RPMI7951 (cell line): ENCODE measurements around the gene ASCC3. TPM values are rescaled to one million over a fixed set of nuclear protein-coding genes. Genes with fewer than 3 reads are reported as not detected.
"Not testable (repeated sequence)": the region's sequence is repeated elsewhere in the genome, so short reads cannot be mapped to it uniquely, and the experiment has no call there.

Experiments used
- DNase-seq: peaks from one replicate; pipeline ENCODE4 v3.0.0-alpha.2; 2012; ENCODE audit warnings: low read depth
- total RNA-seq: library from RNA; depleted of rRNA; stranded (reverse); fragments of >200 nt; shearing (Covaris generic); gene quantifications from 2 replicates; pipeline ENCODE4 v1.2.3, GENCODE V29; 2014

Gene ASCC3
- total RNA-seq, 1 experiment from 2014 or later, result 40.7 TPM

GRCh38 chr6:100665041-100665380 is 216.1 kb downstream of the ASCC3 start:
- no peak for DNase-seq

- peak; percentile 27 for DNase-seq
Measured at GRCh38 chr6:100664274-100665040, 216.7 kb downstream of the ASCC3 start.

- peak; percentile 70 for DNase-seq
Measured at GRCh38 chr6:100663219-100663863, 217.8 kb downstream of the ASCC3 start.

GRCh38 chr6:100662264-100662663 is 218.9 kb downstream of the ASCC3 start:
- DNase-seq, result no peak

GRCh38 chr6:100658486-100658885 is 222.6 kb downstream of the ASCC3 start:
- no peak for DNase-seq

- DNase-seq, result peak; percentile 19
Measured at GRCh38 chr6:100657678-100658330, 223.3 kb downstream of the ASCC3 start.

- not testable (repeated sequence) for DNase-seq
Measured at GRCh38 chr6:100641147-100641546, 240.0 kb downstream of the ASCC3 start.

- peak; percentile 88 for DNase-seq
Measured at GRCh38 chr6:100633096-100633777, 247.9 kb downstream of the ASCC3 start.

- no peak for DNase-seq
Measured at GRCh38 chr6:100630536-100630935, 250.6 kb downstream of the ASCC3 start.

- DNase-seq, result no peak
Measured at GRCh38 chr6:100627911-100628758, 253.0 kb downstream of the ASCC3 start.

- no peak for DNase-seq
Measured at GRCh38 chr6:100626721-100627120, 254.4 kb downstream of the ASCC3 start.

- no peak for DNase-seq
Measured at GRCh38 chr6:100622907-100623692, 258.0 kb downstream of the ASCC3 start.

- DNase-seq, result peak; percentile 79
Measured at GRCh38 chr6:100620085-100620840, 260.9 kb downstream of the ASCC3 start.

GRCh38 chr6:100618351-100618671 is 262.8 kb downstream of the ASCC3 start:
- no peak for DNase-seq

- peak; percentile 86 for DNase-seq
Measured at GRCh38 chr6:100617633-100618350, 263.3 kb downstream of the ASCC3 start.

- DNase-seq, result no peak
Measured at GRCh38 chr6:100614933-100615332, 266.2 kb downstream of the ASCC3 start.

GRCh38 chr6:100614386-100614785 is 266.7 kb downstream of the ASCC3 start:
- no peak for DNase-seq

GRCh38 chr6:100613656-100614055 is 267.5 kb downstream of the ASCC3 start:
- no peak for DNase-seq

- DNase-seq, result no peak
Measured at GRCh38 chr6:100612094-100612493, 269.0 kb downstream of the ASCC3 start.
